ENCODE measurements around the gene ABI3. TPM values are rescaled to one million over a fixed set of nuclear protein-coding genes. Genes with fewer than 3 reads are reported as not detected.

Gene ABI3
- total RNA-seq, 1 experiment from 2014 or later = not detected

DNA sequence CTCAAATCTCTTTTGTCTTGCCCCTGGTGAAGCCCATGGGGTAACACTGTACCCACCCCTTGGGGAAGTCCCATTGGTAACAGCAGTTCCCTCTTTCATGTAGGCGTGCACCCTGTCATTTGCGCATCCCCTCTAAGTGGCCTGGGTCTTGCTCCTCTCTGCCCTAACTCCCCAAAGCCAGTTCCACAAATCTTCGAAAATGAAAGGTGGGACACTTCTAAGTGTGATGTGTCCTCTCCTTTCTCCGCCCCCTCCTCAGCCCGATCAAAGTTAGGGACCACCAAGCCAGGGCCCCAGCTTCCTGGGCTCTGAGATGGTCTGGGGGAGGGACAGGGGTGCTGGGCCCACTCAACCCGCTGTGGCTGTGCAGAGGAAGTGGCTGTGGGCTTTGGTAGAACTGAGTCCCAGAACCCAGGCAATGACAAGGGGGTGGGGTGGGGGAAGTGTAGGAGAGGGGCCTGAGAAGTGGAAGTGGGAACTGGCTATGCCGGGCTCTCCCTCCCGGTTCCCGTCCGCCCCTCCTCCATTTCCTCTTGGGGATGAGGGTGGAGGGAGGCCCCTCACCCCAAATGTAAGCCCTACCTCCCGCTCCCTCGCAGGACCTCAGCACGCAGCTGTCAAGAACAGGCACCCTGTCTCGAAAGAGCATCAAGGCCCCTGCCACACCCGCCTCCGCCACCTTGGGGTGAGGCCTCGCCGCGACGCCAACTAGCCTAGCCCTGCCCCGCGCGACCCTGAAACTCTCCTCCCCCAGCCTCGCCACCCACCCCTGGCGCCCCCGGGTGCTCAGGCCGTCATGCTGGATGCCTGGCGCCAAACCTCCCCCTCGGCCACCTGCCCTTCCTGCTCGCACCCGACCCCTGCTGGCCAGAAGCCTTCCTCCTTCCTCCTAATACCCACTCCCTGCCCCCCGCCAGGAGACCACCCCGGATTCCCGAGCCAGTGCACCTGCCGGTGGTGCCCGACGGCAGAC is 8.7 kb downstream of the ABI3 start:
- CTCF ChIA-PET = no interaction called here
- no TSS peak for BruUV-seq (replicated peaks)
- Histone ChIP-seq H3K27me3 (ENCODE audit: control insufficient read depth, insufficient read depth, low read length) (no peaks in the 10 kb centered on the region; the same call in 1 of the 2 replicates), H3K9me3 (ENCODE audit: control insufficient read depth, insufficient read depth, low read depth, low read length) (no peaks in the 10 kb centered on the region), H3K27ac (ENCODE audit: low read length) (no peak overlapping the region), H3K36me3 (ENCODE audit: control insufficient read depth, insufficient read depth, low read length) (no peaks in the 10 kb centered on the region), H3K4me3 (ENCODE audit: low read depth in 2 of 2, low read length in 2 of 2) (no peak overlapping the region), H3K4me1 (ENCODE audit: control insufficient read depth, insufficient read depth, low read length) (peaks cover 7% of the 10 kb centered on the region)
- intact Hi-C loops (cut with micrococcal nuclease; ENCODE audit: unreplicated experiment) (no loop called here), in situ Hi-C loops (cut with HindIII; ENCODE audit: low pct_unique_long_range_greater_than_20kb, low sequenced_read_pairs) (no loop called here)
- TF ChIP-seq REST (IDR thresholded peaks at IDR 0.05; ENCODE audit: insufficient read depth in 1 of 2, low read depth in 2 of 2, low read length in 1 of 2) = no peak
- TF ChIP-seq, protein P1, sequence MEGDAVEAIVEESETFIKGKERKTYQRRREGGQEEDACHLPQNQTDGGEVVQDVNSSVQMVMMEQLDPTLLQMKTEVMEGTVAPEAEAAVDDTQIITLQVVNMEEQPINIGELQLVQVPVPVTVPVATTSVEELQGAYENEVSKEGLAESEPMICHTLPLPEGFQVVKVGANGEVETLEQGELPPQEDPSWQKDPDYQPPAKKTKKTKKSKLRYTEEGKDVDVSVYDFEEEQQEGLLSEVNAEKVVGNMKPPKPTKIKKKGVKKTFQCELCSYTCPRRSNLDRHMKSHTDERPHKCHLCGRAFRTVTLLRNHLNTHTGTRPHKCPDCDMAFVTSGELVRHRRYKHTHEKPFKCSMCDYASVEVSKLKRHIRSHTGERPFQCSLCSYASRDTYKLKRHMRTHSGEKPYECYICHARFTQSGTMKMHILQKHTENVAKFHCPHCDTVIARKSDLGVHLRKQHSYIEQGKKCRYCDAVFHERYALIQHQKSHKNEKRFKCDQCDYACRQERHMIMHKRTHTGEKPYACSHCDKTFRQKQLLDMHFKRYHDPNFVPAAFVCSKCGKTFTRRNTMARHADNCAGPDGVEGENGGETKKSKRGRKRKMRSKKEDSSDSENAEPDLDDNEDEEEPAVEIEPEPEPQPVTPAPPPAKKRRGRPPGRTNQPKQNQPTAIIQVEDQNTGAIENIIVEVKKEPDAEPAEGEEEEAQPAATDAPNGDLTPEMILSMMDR (IDR thresholded peaks at IDR 0.05) = no peak; the same call in 1 of the 2 replicates
- POLR2A ChIA-PET = no interaction called here
- ATAC-seq (no peak), DNase-seq (ENCODE audit: low read depth, low spot score) (no peak)

GRCh38 chr17:49219987-49220386 is 9.5 kb downstream of the ABI3 start:
- Histone ChIP-seq H3K27me3 (ENCODE audit: control insufficient read depth, insufficient read depth, low read length) (no peaks in the 10 kb centered on the region; the same call in 1 of the 2 replicates), H3K4me1 (ENCODE audit: control insufficient read depth, insufficient read depth, low read length) (peaks cover 7% of the 10 kb centered on the region), H3K4me3 (ENCODE audit: low read depth in 2 of 2, low read length in 2 of 2) (no peak overlapping the region), H3K36me3 (ENCODE audit: control insufficient read depth, insufficient read depth, low read length) (no peaks in the 10 kb centered on the region), H3K27ac (ENCODE audit: low read length) (no peak overlapping the region), H3K9me3 (ENCODE audit: control insufficient read depth, insufficient read depth, low read depth, low read length) (no peaks in the 10 kb centered on the region)
- intact Hi-C loops (cut with micrococcal nuclease; ENCODE audit: unreplicated experiment) = loop anchor here (10.0 kb wide), 1 partner anchor 165 kb away; no protein-coding TSS in a partner anchor
- in situ Hi-C loops (cut with HindIII; ENCODE audit: low pct_unique_long_range_greater_than_20kb, low sequenced_read_pairs) = no loop called here
- BruUV-seq (replicated peaks) = no TSS peak
- ChIA-PET POLR2A (no interaction called here), CTCF (no interaction called here)
- DNase-seq (ENCODE audit: low read depth, low spot score) (no peak), ATAC-seq (no peak)
- TF ChIP-seq SIN3A (IDR thresholded peaks at IDR 0.05; ENCODE audit: borderline replicate concordance, insufficient read depth, low read depth, low read length) = no peak
- no peak for TF ChIP-seq POLR2AphosphoS5 (IDR thresholded peaks at IDR 0.05; ENCODE audit: low read depth, low read length)
- no peak for TF ChIP-seq REST (IDR thresholded peaks at IDR 0.05; ENCODE audit: insufficient read depth in 1 of 2, low read depth in 2 of 2, low read length in 1 of 2)
- no peak for TF ChIP-seq TCF7L2 (IDR thresholded peaks at IDR 0.05; ENCODE audit: low read depth, low read length)
- TF ChIP-seq, protein P1 (IDR thresholded peaks at IDR 0.05) = no peak; the same call in 1 of the 2 replicates

Measured in Panc1 (cell line).